ENCODE data around the gene PTPRT. TPM values are rescaled to one million over a fixed set of nuclear protein-coding genes. Genes with fewer than 3 reads are reported as not detected.

PTPRT gene
- total RNA-seq, 1 experiment from 2014 or later, result 0.13 TPM

- Mint-ChIP-seq H3K27ac (no peak overlapping the region), H3K27me3 (ENCODE audit: low read depth) (peaks cover 8% of the 10 kb centered on the region), H3K4me3 (no peak overlapping the region), H3K4me1 (0 out of 4 replicates have a peak, but pooled peaks cover 0 to 5% of the 10 kb centered on the region in 2 experiments), H3K36me3 (ENCODE audit: insufficient read depth in 1 of 3, low read depth in 3 of 3) (no peaks in the 10 kb centered on the region), H3K9me3 (no peaks in the 10 kb centered on the region; a peak in 2 of 5 replicates)
- Histone ChIP-seq H2BK20ac (ENCODE audit: low read depth, low read length, poor library complexity, severe bottlenecking) (no peak overlapping the region), H3K56ac (ENCODE audit: insufficient read length, low read depth, low read length) (no peak overlapping the region), H3K23me2 (ENCODE audit: insufficient read length, low read depth, low read length, poor library complexity, severe bottlenecking) (no peaks in the 10 kb centered on the region), H3K4ac (ENCODE audit: low read depth, low read length) (no peak overlapping the region), H3K9ac (ENCODE audit: extremely low read depth, insufficient read length, low read length) (no peak overlapping the region), H3K14ac (ENCODE audit: insufficient read depth, low read length) (no peak overlapping the region), H3K79me2 (ENCODE audit: insufficient read depth, low read length) (no peaks in the 10 kb centered on the region), H3K4me2 (ENCODE audit: insufficient read depth, insufficient read length, low read length) (no peak overlapping the region), H2BK5ac (ENCODE audit: insufficient read length, low read length) (no peak overlapping the region), H3K23ac (ENCODE audit: insufficient read length, low read depth, low read length) (no peak overlapping the region), H4K91ac (ENCODE audit: insufficient read length, low read depth, low read length) (no peak overlapping the region), H3T11ph (ENCODE audit: low read length) (no peak overlapping the region), H3K27me3 (ENCODE audit: insufficient read depth, low read length) (no peaks in the 10 kb centered on the region), H2AFZ (ENCODE audit: low read length) (no peak overlapping the region), H3K27ac (ENCODE audit: insufficient read length, low read depth, low read length) (no peak overlapping the region), H2BK15ac (ENCODE audit: low read depth, low read length) (no peak overlapping the region), H4K5ac (ENCODE audit: insufficient read length, low read depth, low read length) (no peak overlapping the region), H4K8ac (replicated peaks; ENCODE audit: insufficient read length, low read depth, low read length) (no peak overlapping the region), H2BK120ac (ENCODE audit: low read depth, low read length, poor library complexity, severe bottlenecking) (no peak overlapping the region), H2AK5ac (ENCODE audit: insufficient read length, low read length) (no peak overlapping the region), H3K9me3 (ENCODE audit: control insufficient read depth, low read depth, low read length) (no peaks in the 10 kb centered on the region), H4K20me1 (ENCODE audit: control insufficient read depth, insufficient read depth, insufficient read length) (no peaks in the 10 kb centered on the region), H2BK12ac (ENCODE audit: insufficient read length, low read depth, low read length) (no peak overlapping the region), H3K4me1 (ENCODE audit: insufficient read depth, low read length) (no peaks in the 10 kb centered on the region), H3K79me1 (ENCODE audit: insufficient read depth, low read depth, low read length, poor library complexity, severe bottlenecking) (no peaks in the 10 kb centered on the region), H3K18ac (ENCODE audit: insufficient read length, low read depth, low read length) (no peak overlapping the region)
- no CpG with 5 or more reads among the region's 6 CpGs for WGBS (ENCODE audit: extremely low coverage, insufficient read length, low lambda C conversion rate)
- no peak for DNase-seq
- no peak for TF ChIP-seq CTCF (conservative IDR thresholded peaks at IDR 0.05)
These were observed 186.3 kb downstream of the PTPRT start for GRCh38 chr20:43003318-43003944.
